Measurements from ENCODE around the gene FOXL2NB. TPM values are rescaled to one million over a fixed set of nuclear protein-coding genes. Genes with fewer than 3 reads are reported as not detected.

The FOXL2NB gene
- total RNA-seq, 6 experiments from 2014 or later = not detected

- no peak for DNase-seq
- peaks cover 0 to 19% (median 0%) of the 10 kb centered on the region in 4 donors for H3K4me1 ChIP-seq
These were observed 3.7 kb downstream of the FOXL2NB start for GRCh38 chr3:138950701-138951100.

DNA sequence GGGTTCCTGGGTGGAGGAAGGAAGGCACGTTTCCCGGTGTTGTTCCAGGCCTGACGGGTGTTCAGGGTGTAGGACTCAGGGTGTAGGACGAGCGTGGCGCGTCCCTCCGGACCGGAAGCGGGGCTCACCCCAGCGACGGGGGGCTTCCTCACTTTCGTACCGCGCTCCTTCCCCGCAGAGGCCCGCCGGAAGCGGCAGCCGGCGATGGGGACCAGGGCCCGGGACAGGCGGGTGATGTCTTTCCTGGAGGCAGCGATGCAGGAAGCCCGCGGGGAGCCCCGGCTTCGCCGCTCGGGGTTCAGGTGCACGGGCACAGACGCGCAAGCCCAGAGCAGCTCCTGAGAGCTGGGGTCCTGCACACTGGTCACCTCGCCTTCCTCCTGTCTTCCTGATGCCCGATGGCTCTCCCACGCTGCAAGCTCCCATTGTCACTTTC lies 13.4 kb downstream of the FOXL2NB start:
- WGBS (ENCODE audit: insufficient coverage, low coverage, low lambda C conversion rate, missing lambda C conversion rate) = 15% methylated on average over 5 of the region's 36 CpGs
- H3K4me3 ChIP-seq = no peak overlapping the region
- H3K27ac ChIP-seq = no peak overlapping the region
- ATAC-seq = peak in 1 of 4 donors; percentile 25
- TF ChIP-seq POLR2A (IDR thresholded peaks at IDR 0.05) = no peak
- TF ChIP-seq, protein P1, sequence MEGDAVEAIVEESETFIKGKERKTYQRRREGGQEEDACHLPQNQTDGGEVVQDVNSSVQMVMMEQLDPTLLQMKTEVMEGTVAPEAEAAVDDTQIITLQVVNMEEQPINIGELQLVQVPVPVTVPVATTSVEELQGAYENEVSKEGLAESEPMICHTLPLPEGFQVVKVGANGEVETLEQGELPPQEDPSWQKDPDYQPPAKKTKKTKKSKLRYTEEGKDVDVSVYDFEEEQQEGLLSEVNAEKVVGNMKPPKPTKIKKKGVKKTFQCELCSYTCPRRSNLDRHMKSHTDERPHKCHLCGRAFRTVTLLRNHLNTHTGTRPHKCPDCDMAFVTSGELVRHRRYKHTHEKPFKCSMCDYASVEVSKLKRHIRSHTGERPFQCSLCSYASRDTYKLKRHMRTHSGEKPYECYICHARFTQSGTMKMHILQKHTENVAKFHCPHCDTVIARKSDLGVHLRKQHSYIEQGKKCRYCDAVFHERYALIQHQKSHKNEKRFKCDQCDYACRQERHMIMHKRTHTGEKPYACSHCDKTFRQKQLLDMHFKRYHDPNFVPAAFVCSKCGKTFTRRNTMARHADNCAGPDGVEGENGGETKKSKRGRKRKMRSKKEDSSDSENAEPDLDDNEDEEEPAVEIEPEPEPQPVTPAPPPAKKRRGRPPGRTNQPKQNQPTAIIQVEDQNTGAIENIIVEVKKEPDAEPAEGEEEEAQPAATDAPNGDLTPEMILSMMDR (IDR thresholded peaks at IDR 0.05) = no peak
- H3K27me3 ChIP-seq = no peaks in the 10 kb centered on the region
- intact Hi-C loops (cut with DNase I) = no loop called here
- no peaks in the 10 kb centered on the region for H3K36me3 ChIP-seq
- DNase-seq = no peak
- no peaks in the 10 kb centered on the region for H3K4me1 ChIP-seq
- H3K9me3 ChIP-seq = no peaks in the 10 kb centered on the region

More at GRCh38 chr3:138950701-138951100, 3.7 kb downstream of the FOXL2NB start:
- intact Hi-C loops (cut with DNase I) = no loop called here
- no peak for ATAC-seq
- H3K4me3 ChIP-seq = no peak overlapping the region
- H3K27ac ChIP-seq = no peak overlapping the region
- H3K9me3 ChIP-seq = no peaks in the 10 kb centered on the region
- TF ChIP-seq POLR2A (IDR thresholded peaks at IDR 0.05) = no peak
- TF ChIP-seq, protein P1 (IDR thresholded peaks at IDR 0.05) = no peak
- 54% methylated on average over 4 of the region's 8 CpGs for WGBS (ENCODE audit: insufficient coverage, low coverage, low lambda C conversion rate, missing lambda C conversion rate)
- H3K36me3 ChIP-seq = no peaks in the 10 kb centered on the region
- H3K27me3 ChIP-seq = peaks cover 4 to 21% of the 10 kb centered on the region in 2 donors

DNA sequence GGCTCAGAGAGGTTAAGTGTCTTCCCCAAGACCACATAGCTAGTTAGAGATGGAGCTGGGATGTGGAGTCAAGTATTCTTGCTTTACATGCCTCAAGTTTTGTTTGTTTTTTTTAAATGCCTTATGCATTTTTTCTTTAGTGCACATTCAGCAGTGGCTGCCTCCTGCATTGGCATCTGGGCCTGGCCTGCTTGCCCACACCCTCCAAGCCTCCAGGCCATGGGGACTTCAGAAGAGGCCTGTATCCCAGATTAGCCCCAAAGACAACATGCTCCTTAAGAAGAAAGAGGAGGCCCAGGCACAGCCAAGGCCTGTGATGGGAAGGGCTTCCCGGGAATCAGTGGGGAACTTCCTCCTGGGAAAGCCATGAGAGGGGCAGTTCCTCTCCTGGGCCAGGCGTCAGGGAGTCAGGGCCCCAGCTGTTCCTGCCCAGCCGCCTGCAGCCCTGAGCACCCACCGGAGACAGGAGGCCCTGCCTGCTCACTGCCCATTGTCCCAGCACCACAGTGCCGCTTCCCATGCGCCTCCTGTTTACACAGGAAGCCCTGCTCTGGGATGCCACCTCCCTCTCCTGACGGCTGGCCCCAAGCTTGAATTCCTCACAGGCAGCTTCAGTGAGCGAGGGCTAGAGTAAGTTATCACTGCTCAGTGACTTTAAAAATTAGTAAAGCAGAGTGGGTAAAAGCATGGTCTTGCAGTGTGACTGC lies 16.0 kb downstream of the FOXL2NB start:
- no peak overlapping the region for H3K4me3 ChIP-seq
- no peaks in the 10 kb centered on the region for H3K9me3 ChIP-seq
- ATAC-seq = no peak
- H3K27ac ChIP-seq = no peak overlapping the region
- intact Hi-C loops (cut with DNase I) = no loop called here
- no peak for DNase-seq
- H3K27me3 ChIP-seq = no peaks in the 10 kb centered on the region
- H3K36me3 ChIP-seq = no peaks in the 10 kb centered on the region
- whole genome bisulfite sequencing (ENCODE audit: insufficient coverage, low coverage, low lambda C conversion rate, missing lambda C conversion rate) = 52% methylated on average over 2 of the region's 8 CpGs
- TF ChIP-seq POLR2A (IDR thresholded peaks at IDR 0.05) = no peak
- TF ChIP-seq, protein P1 (IDR thresholded peaks at IDR 0.05) = no peak
- no peaks in the 10 kb centered on the region for H3K4me1 ChIP-seq

- 77% methylated on average over 2 of the region's 2 CpGs for WGBS (ENCODE audit: insufficient coverage, low coverage, low lambda C conversion rate, missing lambda C conversion rate)
- no peak overlapping the region for H3K27ac ChIP-seq
- H3K27me3 ChIP-seq = no peaks in the 10 kb centered on the region
- H3K4me3 ChIP-seq = no peak overlapping the region
- intact Hi-C loops (cut with DNase I) = no loop called here
- no peaks in the 10 kb centered on the region for H3K36me3 ChIP-seq
- TF ChIP-seq, protein P1 (IDR thresholded peaks at IDR 0.05) = no peak
- no peak for TF ChIP-seq POLR2A (IDR thresholded peaks at IDR 0.05)
- no peaks in the 10 kb centered on the region for H3K4me1 ChIP-seq
- ATAC-seq = no peak
- no peaks in the 10 kb centered on the region for H3K9me3 ChIP-seq
- no peak for DNase-seq
These were observed 17.2 kb downstream of the FOXL2NB start for GRCh38 chr3:138964264-138964663.
